Right forelimb (tissue), 1 donor: ENCODE data around the gene FEN1.
A peak's percentile ranks its signal among the peaks of the same experiment; 100 is the strongest.

Experiments
- DNase-seq: peaks from one replicate; pipeline ENCODE4 v3.0.0-alpha.2; 2018

FEN1 gene, protein sequence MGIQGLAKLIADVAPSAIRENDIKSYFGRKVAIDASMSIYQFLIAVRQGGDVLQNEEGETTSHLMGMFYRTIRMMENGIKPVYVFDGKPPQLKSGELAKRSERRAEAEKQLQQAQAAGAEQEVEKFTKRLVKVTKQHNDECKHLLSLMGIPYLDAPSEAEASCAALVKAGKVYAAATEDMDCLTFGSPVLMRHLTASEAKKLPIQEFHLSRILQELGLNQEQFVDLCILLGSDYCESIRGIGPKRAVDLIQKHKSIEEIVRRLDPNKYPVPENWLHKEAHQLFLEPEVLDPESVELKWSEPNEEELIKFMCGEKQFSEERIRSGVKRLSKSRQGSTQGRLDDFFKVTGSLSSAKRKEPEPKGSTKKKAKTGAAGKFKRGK

DNA sequence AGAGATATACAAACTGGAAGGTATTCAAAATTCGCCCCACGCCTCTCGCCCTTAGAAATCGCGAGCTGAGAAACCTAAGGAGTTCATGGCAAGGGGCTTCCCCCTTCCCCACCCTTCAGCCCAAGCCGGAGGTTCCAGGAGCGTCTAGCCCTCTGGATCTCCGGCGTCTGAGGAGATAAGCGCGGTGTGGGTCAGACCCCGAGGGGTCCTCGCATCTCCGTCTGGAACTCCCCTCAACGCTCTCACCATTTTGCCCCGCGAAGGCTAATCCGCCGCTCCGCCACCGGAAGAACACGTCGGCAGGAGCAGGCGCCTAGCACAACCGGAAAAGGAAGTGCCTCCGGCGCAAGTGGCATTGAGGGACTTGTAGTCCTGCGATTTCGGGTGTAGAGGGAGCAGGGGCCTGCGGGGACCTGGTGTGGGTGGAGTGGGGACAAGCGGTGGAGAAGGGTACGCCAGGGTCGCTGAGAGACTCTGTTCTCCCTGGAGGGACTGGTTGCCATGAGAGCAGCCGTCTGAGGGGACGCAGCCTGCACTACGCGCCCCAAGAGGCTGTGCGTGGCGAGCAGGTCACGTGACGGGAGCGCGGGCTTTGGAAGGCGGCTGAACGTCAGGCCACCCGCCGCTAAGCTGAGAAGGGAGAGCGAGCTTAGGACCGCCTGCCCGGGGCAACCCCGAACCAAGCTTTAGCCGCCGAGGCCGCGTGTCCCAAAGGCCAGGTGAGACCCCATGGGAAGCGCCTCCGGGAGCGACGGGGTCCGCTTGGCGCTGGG, at the start of gene FEN1, which contains the start of gene TMEM258:
Gene FEN1 (plus strand): TSS at position 602 of the 773 bp plus-strand sequence. CDS start 2,451 bp downstream, outside the sequence.
Gene TMEM258 (minus strand): TSS at position 290 of the 773 bp plus-strand sequence. CDS start 41 bp downstream, at position 249.
- peak; percentile 95 for DNase-seq

DNA sequence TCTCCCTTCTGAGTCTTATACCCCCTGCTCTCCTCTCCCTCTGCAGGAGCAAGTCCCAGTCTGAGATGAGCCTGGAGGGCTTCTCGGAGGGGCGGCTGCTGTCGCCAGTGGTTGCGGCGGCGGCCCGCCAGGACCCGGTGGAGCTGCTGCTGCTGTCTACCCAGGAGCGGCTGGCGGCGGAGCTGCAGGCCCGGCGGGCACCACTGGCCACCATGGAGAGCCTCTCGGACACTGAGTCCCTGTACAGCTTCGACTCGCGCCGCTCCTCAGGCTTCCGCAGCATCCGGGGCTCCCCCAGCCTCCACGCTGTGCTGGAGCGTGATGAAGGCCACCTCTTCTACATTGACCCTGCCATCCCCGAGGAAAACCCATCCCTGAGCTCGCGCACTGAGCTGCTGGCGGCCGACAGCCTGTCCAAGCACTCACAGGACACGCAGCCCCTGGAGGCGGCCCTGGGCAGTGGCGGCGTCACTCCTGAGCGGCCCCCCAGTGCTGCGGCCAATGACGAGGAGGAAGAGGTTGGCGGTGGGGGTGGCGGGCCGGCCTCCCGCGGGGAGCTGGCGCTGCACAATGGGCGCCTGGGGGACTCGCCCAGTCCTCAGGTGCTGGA, 49.1 kb upstream of the FEN1 start:
- DNase-seq = no peak

GRCh38 chr11:61744181-61744580, 48.5 kb upstream of the FEN1 start:
- no peak for DNase-seq

DNA sequence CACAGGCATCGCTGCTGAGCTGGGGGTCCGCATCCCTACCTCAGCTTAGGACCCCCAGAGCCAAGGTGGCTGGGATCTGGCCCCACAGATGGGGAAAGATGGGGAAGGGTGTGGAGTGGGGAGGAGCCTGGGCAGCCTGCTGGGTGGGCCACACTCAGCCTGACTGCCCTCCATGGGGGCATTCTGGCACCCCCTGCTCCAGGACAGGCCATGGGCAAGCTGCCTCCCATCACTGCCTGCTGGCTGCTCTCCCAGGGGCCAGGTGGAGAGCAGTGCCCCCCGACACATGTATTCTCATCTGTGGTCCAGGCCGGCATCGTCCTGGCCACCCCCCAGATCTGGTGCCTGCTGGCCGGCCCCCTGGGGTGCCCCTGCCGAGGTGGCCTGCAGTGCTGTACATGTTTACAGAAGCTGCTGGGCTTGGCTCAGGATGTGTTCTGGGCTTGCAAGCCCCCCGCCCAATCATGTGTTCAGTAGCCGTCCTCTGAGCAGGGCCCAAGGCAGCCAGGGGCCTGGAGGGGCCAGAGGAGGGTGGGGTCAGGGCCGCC, 48.0 kb upstream of the FEN1 start:
- no peak for DNase-seq

GRCh38 chr11:61745781-61746441, 46.8 kb upstream of the FEN1 start:
- no peak for DNase-seq

DNA sequence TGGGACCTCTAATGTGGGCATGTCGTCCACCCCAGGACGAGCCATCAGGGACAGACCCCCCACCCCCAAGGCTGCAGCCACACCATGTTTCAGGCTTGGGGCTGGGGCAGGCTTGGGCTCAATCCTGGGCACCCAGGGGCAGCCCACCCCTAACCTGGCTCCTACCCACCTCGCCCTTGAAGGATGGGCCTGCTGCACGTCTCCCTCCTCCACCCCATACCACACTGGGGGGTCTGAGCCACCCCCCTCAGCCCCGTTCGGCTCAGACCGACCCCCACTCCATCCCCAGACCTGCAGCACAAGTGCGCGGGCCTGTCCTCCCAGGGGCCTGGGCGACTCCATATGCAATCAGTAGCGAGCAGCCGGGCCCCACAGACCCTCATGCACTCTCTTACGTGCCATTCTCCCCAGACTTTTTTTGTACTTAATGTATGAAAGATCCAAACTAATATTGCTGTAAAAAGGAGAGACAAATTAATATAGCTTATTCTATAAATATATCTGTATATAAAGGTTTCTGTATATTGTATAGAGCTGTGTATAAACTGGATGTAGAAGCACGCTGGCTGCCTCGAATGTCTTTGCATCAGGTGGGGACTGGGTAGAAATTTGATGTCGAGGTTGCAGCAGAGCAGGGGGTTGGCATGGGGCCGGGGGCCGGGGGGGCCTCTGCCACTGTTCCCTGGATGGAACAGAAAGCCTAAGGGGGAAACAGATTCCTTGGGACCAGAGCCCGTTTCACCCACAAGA, 46.1 kb upstream of the FEN1 start:
- no peak for DNase-seq

DNA sequence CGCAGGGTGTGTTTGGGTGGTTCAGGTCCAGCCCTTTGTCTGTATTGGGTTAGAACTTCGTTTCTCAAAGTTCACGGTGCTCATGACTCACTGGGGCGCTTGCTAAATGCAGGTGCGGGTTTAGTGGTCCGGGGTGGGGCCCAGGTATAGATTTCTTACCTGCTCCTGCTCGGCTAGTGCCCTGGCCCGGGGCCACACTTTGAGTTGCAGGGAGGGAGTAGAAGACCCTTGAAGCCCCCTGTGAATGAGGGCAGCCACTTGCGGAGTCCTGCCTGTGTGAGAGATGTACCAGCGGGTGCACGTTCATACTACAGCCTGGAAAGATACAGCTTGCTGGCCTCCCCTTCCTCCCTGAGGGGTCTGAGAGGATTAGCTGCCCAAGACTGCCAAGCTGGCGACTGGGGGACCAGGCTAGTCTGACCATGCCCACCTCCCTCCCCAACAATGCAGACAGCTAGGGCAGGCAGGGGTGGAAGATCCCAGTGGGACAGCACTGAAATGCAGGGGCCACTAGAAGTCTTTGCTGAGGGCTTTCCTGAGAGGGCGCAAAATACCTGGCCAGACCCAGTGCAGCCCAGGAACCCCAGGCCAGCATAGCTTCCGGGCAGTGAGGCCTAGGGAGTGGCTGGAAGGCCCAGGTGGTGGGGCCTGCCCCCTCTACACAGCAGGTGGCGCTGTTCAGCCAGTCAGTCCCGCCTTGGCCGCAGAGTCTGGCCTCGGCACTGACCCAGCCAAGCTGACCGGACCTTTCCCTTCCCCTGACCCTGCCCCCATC, 45.3 kb upstream of the FEN1 start:
- DNase-seq = peak; percentile 79

DNA sequence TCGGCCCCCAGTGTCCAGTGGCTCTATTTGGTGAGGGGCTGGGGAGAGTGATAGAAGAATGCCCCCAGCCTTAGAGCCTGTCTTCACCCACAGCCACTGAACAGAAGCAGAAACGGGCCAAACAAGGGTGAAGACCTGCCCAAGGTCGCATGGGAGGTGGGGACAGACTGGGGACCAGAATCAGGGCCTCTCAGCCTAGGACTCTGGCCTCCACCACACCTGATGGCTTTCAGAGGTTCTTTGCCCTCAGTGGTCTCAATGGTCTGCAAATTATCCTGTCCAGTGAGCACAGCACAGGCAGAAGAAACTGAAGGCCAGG, 44.8 kb upstream of the FEN1 start:
- no peak for DNase-seq

GRCh38 chr11:61749591-61750217, 43.0 kb upstream of the FEN1 start:
- no peak for DNase-seq

GRCh38 chr11:61750631-61751273, 42.0 kb upstream of the FEN1 start:
- no peak for DNase-seq

- no peak for DNase-seq
These were observed 41.3 kb upstream of the FEN1 start for GRCh38 chr11:61751384-61751783.

DNA sequence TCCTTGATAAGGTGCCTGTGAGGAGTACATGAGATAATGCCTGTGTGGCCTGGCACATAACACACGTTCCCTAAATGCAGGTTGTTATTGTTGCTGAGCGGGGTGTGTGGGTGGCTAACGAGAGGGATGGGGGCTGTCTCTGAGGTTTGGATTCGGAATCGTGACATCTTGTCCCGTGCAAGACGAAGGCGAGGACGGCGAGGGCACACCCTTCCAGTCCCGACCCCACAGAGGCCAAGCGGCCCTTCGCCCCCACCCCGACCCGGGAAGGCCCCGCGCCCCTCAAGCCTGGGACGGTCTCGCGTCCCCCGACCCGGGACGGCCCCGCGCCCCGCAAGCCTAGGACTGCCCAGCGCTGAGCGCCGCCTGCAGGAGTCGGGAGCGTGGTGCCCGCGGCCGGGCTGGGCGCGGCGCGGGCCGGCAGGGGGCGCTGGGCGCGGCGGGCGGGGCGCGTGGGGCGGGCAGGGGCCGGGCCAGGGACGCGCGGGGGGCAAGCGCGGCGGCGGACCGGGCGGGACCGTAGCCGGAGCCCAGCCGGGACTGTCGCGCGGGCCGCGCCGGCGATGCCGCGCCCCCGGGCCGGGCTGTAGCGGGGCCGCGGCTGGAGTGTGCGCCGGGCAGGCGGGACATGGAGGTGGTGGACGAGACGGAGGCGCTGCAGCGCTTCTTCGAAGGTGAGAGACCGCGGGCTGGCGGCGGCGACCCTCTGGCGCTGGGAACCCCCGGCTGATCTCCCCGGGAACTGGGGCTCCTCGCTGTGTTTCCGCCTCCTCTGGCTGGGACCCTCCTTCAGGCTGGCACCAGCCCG, 40.4 kb upstream of the FEN1 start, which contains the start of gene MYRF:
Gene MYRF (plus strand): TSS at position 520 of the 808 bp plus-strand sequence. CDS start 109 bp downstream, at position 629.
- peak; percentile 74 for DNase-seq

DNA sequence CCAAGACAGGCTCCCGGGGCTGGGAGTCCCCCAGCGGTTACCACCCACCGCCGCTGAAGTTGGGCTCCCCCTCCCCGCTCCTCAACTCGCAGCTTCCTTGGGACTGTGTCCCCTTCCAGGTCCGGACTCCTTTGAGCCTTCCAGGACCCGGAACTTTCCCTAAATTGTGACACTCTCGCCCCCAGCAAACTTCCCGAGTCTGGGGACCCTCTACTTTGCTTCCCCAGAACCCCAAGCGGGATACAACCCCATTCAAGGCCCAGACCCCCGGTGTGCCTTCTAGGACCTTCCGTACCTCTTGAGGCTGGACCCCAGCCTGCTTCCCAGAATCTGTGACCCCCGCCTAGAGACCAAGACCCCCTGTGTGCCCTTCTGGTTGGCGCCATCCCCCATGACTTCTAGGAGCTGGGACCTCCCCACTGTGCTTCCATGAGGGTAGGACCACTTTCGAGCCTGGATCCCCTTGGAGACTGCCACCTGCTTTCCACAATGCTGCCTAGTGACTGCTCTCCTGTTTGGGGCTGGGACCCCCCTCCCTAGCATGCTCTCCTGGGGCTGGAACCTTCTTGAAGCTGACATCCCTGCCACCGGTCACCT, 39.7 kb upstream of the FEN1 start:
- no peak for DNase-seq

DNA sequence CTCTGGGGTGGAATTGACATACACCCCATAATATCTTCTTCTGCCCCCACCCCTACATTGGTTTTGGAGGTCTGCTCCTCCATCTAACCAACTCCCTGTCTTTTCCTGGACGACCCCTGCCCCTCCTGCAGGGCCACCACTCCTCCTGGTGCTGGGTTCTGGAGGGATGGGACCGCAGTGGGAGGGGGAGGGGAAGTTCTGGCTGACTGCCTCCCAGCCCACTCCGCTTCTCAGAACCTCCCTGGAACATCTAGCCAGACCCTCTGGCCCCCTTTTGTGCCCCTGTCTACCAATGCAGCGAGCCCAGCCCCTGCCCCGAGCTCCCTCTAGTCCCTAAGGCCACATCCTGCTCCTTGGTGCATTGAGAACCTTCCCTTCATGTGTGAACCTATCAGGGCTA, 39.0 kb upstream of the FEN1 start:
- no peak for DNase-seq

DNA sequence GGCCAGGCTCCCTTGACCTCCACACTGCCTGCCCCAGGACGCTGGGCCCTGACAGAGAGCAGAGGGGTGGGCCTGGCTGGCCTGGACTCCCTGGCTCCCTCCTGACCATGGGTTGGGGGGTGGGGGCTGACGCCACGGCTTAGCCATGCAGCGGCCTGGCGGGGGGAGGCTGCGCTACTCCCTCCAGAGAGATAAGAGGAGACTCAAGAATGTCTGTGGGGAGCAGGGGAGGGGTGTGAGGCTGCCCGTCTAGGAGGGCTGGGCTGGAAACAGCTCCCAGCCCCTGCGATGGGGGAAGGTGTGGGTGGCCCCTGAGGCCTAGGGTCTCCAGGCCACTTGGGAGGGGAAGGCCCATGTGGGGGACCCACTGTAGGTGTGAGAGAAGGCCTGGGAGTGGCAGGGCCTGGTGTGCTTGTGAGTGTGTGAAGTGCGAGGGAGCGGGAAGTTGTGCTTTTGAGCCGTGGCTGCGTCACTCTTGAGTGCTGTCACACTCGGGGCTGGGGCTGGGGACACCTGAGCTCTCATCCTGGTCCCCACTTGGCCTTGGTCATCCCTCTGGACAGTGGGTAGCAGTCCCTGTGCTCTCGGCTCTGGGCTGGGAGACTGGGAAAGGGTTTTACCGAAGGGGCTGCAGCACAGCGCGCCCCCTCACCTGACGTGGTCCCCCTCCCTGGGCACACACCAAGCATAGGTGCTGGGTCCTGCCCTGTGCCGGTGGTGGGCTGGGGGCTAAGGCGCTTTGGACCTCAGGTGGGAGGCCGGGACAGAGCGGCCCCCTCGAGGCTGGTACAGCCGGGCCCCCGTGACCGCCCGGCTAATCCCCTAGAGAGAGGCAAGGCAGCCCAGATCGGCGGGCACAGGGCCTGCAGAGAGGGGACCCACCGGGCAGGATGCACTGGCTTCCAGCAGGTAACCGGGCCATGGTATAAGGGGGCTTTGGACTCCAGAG, 37.9 kb upstream of the FEN1 start:
- DNase-seq = no peak

GRCh38 chr11:61756147-61756451, 36.6 kb upstream of the FEN1 start:
- no peak for DNase-seq

- no peak for DNase-seq
These were observed 36.1 kb upstream of the FEN1 start for GRCh38 chr11:61756452-61757212.
